ENCODE results near the gene PSMG4.

Gene PSMG4

DNA sequence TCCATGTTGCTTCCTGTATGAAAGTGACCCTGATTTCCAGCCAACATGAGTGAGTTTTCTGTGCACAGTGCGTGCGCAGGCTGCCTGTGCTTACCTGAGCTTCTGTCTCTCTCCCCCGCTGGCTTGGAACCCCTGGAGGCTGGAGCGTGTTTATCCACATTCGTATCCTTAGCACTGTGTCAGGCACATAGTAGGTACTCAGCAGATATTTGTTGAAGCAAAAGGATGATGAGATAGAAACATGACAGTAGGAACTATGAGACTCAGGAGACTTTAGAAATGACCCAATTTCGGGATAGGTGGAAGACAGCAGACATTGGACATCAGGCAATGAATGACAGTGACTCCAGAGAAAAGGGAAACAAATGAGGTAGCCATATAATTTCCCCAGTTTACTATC, 46.5 kb upstream of the PSMG4 start:
- ATAC-seq (ENCODE audit: low read depth): no peak
- H3K27ac ChIP-seq (ENCODE audit: poor library complexity, severe bottlenecking): no peak overlapping the region
- no peaks in the 10 kb centered on the region for H3K27me3 ChIP-seq (ENCODE audit: insufficient read depth, poor library complexity, severe bottlenecking)
- DNase-seq (ENCODE audit: low spot score): no peak
- no peaks in the 10 kb centered on the region for H3K36me3 ChIP-seq (ENCODE audit: low read depth)
- TF ChIP-seq, protein P1, sequence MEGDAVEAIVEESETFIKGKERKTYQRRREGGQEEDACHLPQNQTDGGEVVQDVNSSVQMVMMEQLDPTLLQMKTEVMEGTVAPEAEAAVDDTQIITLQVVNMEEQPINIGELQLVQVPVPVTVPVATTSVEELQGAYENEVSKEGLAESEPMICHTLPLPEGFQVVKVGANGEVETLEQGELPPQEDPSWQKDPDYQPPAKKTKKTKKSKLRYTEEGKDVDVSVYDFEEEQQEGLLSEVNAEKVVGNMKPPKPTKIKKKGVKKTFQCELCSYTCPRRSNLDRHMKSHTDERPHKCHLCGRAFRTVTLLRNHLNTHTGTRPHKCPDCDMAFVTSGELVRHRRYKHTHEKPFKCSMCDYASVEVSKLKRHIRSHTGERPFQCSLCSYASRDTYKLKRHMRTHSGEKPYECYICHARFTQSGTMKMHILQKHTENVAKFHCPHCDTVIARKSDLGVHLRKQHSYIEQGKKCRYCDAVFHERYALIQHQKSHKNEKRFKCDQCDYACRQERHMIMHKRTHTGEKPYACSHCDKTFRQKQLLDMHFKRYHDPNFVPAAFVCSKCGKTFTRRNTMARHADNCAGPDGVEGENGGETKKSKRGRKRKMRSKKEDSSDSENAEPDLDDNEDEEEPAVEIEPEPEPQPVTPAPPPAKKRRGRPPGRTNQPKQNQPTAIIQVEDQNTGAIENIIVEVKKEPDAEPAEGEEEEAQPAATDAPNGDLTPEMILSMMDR (IDR thresholded peaks at IDR 0.05; ENCODE audit: poor library complexity, severe bottlenecking): no peak
- peaks cover 20% of the 10 kb centered on the region for H3K4me1 ChIP-seq (ENCODE audit: insufficient read depth, poor library complexity, severe bottlenecking)
- H3K9me3 ChIP-seq (ENCODE audit: severe bottlenecking): no peaks in the 10 kb centered on the region
- H3K4me3 ChIP-seq (ENCODE audit: severe bottlenecking): no peak overlapping the region

DNA sequence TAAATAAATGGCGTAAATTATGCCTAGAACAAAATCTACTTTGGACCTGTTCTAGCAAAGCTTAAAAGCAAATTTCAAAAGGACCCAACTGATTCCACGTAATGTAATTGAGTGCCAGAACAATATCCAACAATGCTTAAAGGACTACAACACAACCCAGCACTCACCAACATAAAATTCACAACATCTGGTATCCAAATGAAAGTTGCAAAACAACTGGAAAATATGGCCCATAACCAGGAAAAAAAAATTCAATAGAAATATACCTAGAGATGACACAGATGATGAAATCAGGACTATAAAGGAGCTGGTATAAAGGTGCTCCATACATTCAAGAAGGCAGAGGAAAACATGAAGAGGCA, 45.4 kb upstream of the PSMG4 start:
- H3K4me3 ChIP-seq (ENCODE audit: severe bottlenecking): no peak overlapping the region
- H3K27ac ChIP-seq (ENCODE audit: poor library complexity, severe bottlenecking): no peak overlapping the region
- no peak for ATAC-seq (ENCODE audit: low read depth)
- TF ChIP-seq, protein P1 (IDR thresholded peaks at IDR 0.05; ENCODE audit: poor library complexity, severe bottlenecking): no peak
- no peak for DNase-seq (ENCODE audit: low spot score)
- H3K36me3 ChIP-seq (ENCODE audit: low read depth): no peaks in the 10 kb centered on the region
- peaks cover 13% of the 10 kb centered on the region for H3K4me1 ChIP-seq (ENCODE audit: insufficient read depth, poor library complexity, severe bottlenecking)
- no peaks in the 10 kb centered on the region for H3K9me3 ChIP-seq (ENCODE audit: severe bottlenecking)
- H3K27me3 ChIP-seq (ENCODE audit: insufficient read depth, poor library complexity, severe bottlenecking): no peaks in the 10 kb centered on the region

DNA sequence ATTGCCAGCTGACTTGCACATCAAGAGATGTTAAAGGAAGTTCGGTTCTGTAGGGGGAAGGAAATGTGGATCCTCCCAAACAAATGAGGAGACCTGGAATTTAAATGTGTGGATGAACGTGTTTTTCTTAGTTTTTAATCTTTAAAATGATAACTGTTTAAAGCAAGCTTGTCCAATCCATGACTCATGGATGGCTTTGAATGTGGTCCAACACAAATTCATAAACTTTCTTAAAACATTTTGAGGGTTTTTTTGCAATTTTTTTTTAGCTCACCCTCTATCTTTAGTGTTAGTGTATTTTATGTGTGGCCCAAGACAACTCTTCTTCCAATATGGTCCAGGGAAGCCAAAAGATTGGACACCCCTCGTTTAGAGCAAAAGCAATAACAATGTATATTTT, 43.8 kb upstream of the PSMG4 start:
- peaks cover 1% of the 10 kb centered on the region for H3K9me3 ChIP-seq (ENCODE audit: severe bottlenecking)
- TF ChIP-seq, protein P1 (IDR thresholded peaks at IDR 0.05; ENCODE audit: poor library complexity, severe bottlenecking): no peak
- no peak overlapping the region for H3K27ac ChIP-seq (ENCODE audit: poor library complexity, severe bottlenecking)
- H3K36me3 ChIP-seq (ENCODE audit: low read depth): no peaks in the 10 kb centered on the region
- H3K4me1 ChIP-seq (ENCODE audit: insufficient read depth, poor library complexity, severe bottlenecking): no peaks in the 10 kb centered on the region
- DNase-seq (ENCODE audit: low spot score): no peak
- no peaks in the 10 kb centered on the region for H3K27me3 ChIP-seq (ENCODE audit: insufficient read depth, poor library complexity, severe bottlenecking)
- no peak for ATAC-seq (ENCODE audit: low read depth)
- H3K4me3 ChIP-seq (ENCODE audit: severe bottlenecking): no peak overlapping the region

DNA sequence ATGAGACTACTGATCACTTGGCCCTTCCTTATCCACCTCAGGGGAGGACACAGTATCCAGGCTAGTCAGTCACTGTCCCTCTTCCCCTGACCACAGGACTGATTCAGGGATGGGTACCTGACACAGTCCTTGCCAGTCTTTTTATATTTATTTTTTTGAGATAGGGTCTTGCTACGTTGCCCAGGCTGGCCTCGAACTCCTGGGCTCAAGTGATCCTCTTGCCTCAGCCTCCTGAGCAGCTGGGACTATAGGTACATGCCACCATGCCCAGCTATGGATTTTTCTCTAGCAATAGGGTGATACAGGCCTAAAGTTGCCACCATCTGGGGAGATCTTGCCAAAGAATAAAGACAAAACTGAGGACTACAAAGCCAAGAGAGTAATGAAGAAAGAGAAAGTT, 41.5 kb upstream of the PSMG4 start:
- peaks cover 1% of the 10 kb centered on the region for H3K9me3 ChIP-seq (ENCODE audit: severe bottlenecking)
- TF ChIP-seq, protein P1 (IDR thresholded peaks at IDR 0.05; ENCODE audit: poor library complexity, severe bottlenecking): no peak
- ATAC-seq (ENCODE audit: low read depth) (no peak), DNase-seq (ENCODE audit: low spot score) (no peak)
- H3K36me3 ChIP-seq (ENCODE audit: low read depth): no peaks in the 10 kb centered on the region
- no peaks in the 10 kb centered on the region for H3K4me1 ChIP-seq (ENCODE audit: insufficient read depth, poor library complexity, severe bottlenecking)
- no peaks in the 10 kb centered on the region for H3K27me3 ChIP-seq (ENCODE audit: insufficient read depth, poor library complexity, severe bottlenecking)
- H3K4me3 ChIP-seq (ENCODE audit: severe bottlenecking): no peak overlapping the region
- H3K27ac ChIP-seq (ENCODE audit: poor library complexity, severe bottlenecking): no peak overlapping the region

DNA sequence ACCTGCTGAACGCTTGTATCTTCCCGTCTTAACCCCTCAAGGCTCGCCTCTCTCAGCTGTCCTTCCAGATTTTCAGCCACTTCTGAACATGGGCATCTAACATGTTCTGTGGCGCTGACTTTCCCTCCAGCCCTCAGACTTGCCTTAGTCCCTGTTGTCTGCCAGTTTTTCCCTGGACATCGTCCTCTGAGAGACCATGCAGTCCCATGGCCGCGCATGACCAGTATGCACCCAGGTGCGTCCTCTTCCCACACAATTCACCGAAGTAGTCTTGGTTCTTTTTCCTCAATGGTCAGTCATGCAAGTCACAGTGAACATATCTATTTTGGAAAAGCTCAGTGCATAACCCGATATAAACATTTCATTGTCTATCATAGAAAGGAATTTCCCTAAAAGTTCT, 40.5 kb upstream of the PSMG4 start:
- Histone ChIP-seq H3K9me3 (ENCODE audit: severe bottlenecking) (peaks cover 1% of the 10 kb centered on the region), H3K27ac (ENCODE audit: poor library complexity, severe bottlenecking) (no peak overlapping the region), H3K36me3 (ENCODE audit: low read depth) (no peaks in the 10 kb centered on the region), H3K4me1 (ENCODE audit: insufficient read depth, poor library complexity, severe bottlenecking) (no peaks in the 10 kb centered on the region), H3K4me3 (ENCODE audit: severe bottlenecking) (no peak overlapping the region), H3K27me3 (ENCODE audit: insufficient read depth, poor library complexity, severe bottlenecking) (no peaks in the 10 kb centered on the region)
- TF ChIP-seq, protein P1 (IDR thresholded peaks at IDR 0.05; ENCODE audit: poor library complexity, severe bottlenecking): no peak
- no peak for ATAC-seq (ENCODE audit: low read depth)
- DNase-seq (ENCODE audit: low spot score): no peak

All from RWPE2 (cell line).